ENCODE measurements around the gene AGPAT3.

DNA sequence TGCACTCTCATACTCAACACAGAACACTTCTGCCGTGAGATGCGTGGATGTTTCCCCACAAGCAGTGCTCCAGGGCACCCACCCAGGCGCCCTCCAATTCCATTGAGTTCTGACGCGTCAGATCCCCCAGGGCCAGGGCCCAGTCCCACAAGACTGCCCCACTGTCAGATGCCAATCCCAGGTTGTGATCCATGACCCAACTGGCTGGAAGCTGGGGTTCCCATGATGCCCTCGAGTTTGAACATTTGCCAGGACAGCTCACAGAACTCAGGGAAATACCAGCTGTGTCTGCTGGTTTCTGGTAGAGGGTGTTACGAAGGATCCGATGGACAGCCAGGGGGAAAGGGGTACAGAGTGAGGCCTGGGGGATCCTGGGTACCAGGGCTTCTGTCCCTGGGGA is 58.4 kb downstream of the AGPAT3 start:
- no peak for TF ChIP-seq POLR2A (IDR thresholded peaks at IDR 0.05)
- TF ChIP-seq, protein P1, sequence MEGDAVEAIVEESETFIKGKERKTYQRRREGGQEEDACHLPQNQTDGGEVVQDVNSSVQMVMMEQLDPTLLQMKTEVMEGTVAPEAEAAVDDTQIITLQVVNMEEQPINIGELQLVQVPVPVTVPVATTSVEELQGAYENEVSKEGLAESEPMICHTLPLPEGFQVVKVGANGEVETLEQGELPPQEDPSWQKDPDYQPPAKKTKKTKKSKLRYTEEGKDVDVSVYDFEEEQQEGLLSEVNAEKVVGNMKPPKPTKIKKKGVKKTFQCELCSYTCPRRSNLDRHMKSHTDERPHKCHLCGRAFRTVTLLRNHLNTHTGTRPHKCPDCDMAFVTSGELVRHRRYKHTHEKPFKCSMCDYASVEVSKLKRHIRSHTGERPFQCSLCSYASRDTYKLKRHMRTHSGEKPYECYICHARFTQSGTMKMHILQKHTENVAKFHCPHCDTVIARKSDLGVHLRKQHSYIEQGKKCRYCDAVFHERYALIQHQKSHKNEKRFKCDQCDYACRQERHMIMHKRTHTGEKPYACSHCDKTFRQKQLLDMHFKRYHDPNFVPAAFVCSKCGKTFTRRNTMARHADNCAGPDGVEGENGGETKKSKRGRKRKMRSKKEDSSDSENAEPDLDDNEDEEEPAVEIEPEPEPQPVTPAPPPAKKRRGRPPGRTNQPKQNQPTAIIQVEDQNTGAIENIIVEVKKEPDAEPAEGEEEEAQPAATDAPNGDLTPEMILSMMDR (IDR thresholded peaks at IDR 0.05) = no peak

Measured in upper lobe of left lung (tissue), 4 donors.